Gastrocnemius medialis (tissue), 4 donors: Measurements from ENCODE around the gene TMEM87B.

Experiments
- POLR2A ChIP-seq, 2 donors: fragments of 450-650 bp; IDR thresholded peaks; one replicate each; pipeline ENCODE4 v1.6.1; 2017; ENCODE audit warnings: antibody characterized with exemption in 2 of 2, mild to moderate bottlenecking in 2 of 2, moderate library complexity in 2 of 2
- TF ChIP-seq, protein P1 (sequence below), 5 experiments: fragments of 450-650 bp in 3 of 5; fragments of 200-600 bp in 2 of 5; sonication (generic) in 2 of 5; IDR thresholded peaks in 4 of 5; conservative IDR thresholded peaks in 1 of 5; 1 replicate in 4 of 5; 2 replicates in 1 of 5; pipeline ENCODE4 v1.5.1; 2016 to 2019; ENCODE audit warnings: antibody characterized with exemption in 5 of 5, mild to moderate bottlenecking in 3 of 5, moderate library complexity in 3 of 5

DNA sequence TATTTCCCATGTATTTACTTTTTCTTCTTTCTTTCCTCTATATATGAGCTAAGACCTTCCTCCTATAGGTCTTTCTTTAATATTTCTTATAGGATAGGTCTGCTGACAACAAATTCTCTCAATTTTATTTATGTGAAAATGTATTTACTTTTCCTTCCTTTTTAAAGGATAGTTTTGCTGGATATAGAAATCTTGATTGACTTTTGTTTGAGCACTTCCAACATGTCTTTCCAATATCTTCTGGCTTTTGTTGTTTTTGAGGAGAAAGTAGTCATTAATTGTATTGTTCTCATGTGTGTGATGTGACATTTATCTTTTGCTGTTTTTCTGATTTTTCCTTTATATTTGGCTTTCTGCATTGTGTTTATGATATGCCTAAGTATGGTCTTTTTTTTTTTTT, 54.2 kb downstream of the TMEM87B start:
- TF ChIP-seq, protein P1, sequence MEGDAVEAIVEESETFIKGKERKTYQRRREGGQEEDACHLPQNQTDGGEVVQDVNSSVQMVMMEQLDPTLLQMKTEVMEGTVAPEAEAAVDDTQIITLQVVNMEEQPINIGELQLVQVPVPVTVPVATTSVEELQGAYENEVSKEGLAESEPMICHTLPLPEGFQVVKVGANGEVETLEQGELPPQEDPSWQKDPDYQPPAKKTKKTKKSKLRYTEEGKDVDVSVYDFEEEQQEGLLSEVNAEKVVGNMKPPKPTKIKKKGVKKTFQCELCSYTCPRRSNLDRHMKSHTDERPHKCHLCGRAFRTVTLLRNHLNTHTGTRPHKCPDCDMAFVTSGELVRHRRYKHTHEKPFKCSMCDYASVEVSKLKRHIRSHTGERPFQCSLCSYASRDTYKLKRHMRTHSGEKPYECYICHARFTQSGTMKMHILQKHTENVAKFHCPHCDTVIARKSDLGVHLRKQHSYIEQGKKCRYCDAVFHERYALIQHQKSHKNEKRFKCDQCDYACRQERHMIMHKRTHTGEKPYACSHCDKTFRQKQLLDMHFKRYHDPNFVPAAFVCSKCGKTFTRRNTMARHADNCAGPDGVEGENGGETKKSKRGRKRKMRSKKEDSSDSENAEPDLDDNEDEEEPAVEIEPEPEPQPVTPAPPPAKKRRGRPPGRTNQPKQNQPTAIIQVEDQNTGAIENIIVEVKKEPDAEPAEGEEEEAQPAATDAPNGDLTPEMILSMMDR (IDR thresholded peaks at IDR 0.05 in 4 of 5, conservative IDR thresholded peaks at IDR 0.05 in 1 of 5): no peak
- TF ChIP-seq POLR2A (IDR thresholded peaks at IDR 0.05): no peak
